ENCODE data around the gene TMEM178B. TPM values are rescaled to one million over a fixed set of nuclear protein-coding genes. Genes with fewer than 3 reads are reported as not detected.
A peak's percentile ranks its signal among the peaks of the same experiment; 100 is the strongest.

Gene TMEM178B
- total RNA-seq, 1 experiment from 2014 or later, result 4.3 TPM

GRCh38 chr7:141351175-141351574, 277.3 kb downstream of the TMEM178B start:
- no peak for DNase-seq (ENCODE audit: low read depth)

GRCh38 chr7:141352955-141353354, 279.1 kb downstream of the TMEM178B start:
- DNase-seq (ENCODE audit: low read depth), result no peak

DNA sequence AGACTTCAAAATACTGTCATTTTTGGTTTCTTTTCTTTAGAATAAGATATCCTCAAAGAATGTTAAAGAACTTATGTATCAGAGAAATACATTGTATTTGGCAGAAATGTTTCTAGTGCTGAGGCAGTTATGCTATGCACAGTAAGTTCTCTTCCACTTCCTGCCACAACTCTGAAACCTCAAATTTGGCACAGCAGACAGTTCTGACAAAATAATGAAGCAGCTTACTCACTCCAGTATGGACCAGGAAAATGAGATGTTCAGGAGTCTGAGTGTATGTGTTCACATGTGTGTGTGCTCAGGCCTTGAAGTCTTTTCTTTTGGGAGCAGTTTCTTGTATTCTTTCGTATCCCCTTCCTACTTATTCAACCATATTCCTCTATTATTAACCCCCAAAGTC, 280.4 kb downstream of the TMEM178B start:
- peak; percentile 90 for DNase-seq (ENCODE audit: low read depth)

DNA sequence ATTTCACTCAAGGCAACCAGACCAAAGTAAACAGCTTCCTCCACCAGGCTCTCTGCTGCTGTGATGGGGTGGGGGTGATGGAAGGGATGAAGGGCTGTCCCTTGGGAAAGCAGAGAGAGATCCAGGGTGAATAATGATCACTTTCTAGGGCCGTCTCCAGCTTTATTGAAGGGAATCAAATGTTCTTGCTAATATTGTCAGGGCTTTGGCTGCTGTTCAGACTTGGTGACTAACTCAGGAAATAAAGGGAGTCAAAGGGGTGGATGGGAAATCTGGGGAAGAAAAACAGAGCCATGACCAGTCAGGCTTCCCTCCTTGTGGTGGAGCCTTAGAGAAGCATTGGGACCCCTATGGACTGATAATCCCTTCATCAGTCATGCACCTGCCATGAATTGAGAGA, 281.2 kb downstream of the TMEM178B start:
- peak; percentile 74 for DNase-seq (ENCODE audit: low read depth)

DNA sequence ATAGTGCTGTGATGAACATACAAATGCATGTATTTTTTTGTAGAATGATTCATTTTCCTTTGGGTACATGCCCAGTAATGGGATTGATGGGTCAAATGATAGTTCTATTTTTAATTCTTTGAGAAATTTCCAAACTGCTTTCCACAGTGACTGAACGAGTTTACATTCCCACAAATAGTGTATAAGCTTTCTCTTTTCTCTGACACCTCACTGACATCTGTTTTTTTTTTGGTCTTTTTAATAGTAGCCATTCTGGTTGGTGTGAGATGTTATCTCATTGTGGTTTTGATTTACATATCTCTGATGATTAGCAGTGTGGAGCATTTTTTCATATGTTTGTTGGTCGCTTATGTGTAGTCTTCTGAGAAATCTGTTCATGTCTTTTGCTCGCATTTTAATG, 282.3 kb downstream of the TMEM178B start:
- DNase-seq (ENCODE audit: low read depth), result peak; percentile 71

GRCh38 chr7:141358386-141358785, 284.5 kb downstream of the TMEM178B start:
- peak; percentile 48 for DNase-seq (ENCODE audit: low read depth)

DNA sequence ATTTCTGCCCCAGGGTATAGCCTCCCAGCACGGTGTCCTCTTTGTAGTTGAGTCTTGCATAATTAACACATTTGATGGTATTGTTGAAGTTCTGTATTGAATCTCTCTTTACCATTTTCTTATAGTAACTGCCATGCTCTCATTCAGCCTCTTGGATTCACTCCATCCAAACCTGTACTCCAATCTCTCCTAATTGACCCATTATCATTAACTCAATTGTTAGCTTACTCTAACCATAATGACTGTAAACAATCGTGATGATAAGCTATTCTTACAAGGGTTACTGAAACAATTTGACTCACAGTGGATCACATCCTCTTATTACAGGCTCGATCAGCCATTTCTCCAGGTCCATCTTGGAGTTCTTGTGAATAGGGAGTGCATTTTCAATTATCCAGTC, 285.4 kb downstream of the TMEM178B start:
- no peak for DNase-seq (ENCODE audit: low read depth)

- peak; percentile 71 for DNase-seq (ENCODE audit: low read depth)
Measured at GRCh38 chr7:141359740-141360415, 286.0 kb downstream of the TMEM178B start.

DNA sequence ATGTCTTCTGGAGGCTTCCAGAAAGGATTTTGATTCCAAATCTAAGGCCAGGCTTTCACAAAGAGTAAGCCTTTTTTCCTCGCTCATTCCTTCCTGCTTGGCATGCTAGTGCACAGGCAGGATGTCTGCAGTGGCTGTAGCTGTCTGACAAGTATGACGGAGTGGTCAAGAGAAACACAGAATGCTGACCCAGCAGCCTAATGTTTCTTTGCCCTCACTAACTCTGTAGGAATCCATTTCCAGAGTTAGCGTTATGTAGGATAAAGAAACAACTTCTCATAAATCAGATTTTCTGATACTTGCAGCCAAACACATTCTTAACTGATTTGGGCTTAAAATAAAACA, 286.5 kb downstream of the TMEM178B start:
- no peak for DNase-seq (ENCODE audit: low read depth)

DNA sequence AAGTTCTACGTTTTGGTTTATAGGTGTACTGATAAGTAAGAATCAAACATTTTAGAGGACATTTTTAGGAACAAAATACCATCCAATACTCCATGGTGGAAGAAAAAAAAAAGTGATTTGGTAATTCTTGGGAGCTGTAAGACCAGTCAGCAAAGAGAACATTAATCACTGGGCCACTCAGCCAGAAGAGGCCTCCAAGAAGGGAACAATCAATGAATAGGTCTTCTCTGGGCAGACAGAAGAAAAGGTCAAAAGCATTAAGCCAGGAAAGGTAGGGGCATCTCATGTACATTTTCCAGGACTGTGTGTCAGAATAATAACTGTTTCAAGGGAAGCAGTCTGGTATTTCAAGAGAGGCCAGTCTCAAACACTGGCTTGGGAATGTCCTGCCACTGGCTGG, 286.9 kb downstream of the TMEM178B start:
- DNase-seq (ENCODE audit: low read depth), result no peak

DNA sequence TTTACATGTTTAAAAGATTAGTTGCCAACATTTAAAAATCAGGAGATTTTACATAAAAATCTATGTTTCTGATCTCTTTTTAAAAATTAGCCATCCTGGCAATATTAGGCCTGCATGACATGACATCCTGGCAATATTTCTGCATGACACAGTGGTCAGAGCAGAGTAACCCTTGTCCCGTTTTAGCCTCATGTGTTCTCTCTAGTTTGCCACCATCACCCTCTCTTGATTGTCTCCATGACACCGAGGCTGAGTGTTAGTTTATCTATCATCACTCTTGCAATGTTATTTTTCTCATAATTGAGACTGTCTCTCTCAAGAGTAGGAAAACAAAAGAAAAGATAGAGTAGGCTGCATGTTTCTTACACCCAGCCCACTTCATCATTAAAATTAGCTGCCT, 287.6 kb downstream of the TMEM178B start:
- DNase-seq (ENCODE audit: low read depth), result no peak

DNA sequence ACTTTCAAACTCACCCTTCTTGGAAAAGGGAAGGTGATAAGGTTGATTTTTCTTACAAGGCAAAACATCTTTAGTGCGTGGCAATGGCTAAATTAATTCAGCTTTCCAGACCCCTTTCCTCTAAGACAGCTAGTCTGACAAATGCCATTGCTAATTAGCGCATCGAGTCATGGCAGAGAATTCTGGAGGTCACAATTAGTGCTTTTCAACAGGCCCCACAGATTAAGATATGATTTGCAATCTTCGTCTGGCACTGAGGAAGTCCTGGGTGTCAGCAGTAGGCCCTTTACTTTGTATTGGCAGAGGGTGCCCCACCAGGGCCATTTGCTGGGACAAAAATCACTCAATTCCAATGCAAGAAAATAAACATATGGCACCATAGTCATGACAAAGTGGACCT, 288.1 kb downstream of the TMEM178B start:
- no peak for DNase-seq (ENCODE audit: low read depth)

DNA sequence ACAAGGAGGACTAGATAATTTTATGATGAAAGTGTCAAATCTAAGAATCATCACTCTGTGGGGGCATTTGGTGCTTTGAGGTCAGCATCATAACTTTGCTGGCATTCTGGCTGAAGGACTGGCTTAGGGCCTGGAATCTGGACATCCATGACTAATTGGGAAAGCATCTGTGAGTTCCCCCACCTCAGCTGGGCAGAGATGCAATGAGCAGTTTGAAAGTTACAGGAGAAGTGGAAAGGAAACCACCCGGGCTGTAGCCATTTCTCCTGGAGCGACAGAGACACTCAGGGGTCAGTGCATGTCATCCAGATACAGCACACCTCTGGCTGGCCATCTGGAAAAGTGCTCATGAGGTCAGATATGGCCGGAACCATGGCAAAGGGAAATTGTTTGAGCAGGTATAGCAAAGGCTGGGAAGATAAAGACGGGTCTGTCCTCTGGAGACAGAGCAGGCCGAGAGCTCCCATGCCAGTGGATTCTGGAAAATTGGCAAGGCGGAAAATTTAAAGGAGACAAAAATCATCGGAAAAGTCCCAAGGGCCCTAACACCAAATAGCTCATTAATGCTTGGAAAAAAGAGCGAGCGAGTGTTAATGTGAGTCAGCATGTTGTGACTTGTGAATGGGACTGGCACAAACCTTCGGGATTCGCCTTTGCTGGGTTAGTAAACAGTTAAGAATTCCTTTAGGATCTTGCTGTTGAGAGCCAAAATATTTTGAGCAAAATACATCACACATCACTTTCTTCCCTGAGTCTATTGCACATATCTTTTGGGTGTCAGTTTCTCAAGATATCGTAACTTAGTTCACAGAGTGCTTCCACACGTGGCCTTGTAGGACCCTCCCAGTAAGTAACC, 288.9 kb downstream of the TMEM178B start:
- peak; percentile 93 for DNase-seq (ENCODE audit: low read depth)

GRCh38 chr7:141363748-141364147, 289.9 kb downstream of the TMEM178B start:
- no peak for DNase-seq (ENCODE audit: low read depth)

- DNase-seq (ENCODE audit: low read depth), result no peak
Measured at GRCh38 chr7:141366091-141366621, 292.3 kb downstream of the TMEM178B start.

DNA sequence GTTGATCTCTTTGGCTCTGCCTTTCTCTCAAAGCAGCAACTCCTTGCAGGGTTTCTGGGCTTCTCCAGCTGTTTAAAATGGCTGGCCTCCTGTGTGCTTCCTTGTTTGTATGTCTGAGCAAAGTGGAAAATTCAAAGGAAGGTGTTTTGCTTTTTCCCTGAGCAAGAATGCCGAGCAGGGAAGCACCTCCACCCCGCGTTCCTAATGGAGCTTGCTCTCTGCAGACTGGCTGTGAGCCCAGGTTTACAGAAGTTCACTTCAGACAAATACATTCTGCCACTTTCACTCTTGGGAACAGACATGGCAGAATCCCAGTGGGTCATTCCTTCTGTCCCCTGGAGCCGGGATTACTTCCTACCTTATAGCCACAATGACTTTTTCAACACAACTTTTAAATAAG, 295.6 kb downstream of the TMEM178B start:
- no peak for DNase-seq (ENCODE audit: low read depth)

DNA sequence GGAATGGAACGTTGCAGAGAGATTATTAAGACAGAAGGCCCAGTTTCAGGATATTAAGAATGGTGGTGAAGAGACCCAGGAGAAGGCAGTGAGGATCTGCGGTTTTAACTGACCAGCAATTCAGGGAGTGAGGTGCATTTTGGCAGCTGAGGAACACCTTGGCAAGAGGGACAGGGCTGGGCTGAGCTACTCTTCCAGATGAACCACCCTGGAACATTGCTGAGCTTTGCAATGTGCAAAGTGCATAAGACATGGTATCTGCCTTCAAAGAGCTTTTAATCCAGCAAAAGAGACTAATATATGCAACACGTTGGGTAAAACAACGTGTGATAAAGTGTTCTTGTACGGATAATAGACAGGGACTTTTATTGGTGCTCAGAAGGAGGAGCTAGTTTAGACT, 296.3 kb downstream of the TMEM178B start:
- DNase-seq (ENCODE audit: low read depth), result no peak

DNA sequence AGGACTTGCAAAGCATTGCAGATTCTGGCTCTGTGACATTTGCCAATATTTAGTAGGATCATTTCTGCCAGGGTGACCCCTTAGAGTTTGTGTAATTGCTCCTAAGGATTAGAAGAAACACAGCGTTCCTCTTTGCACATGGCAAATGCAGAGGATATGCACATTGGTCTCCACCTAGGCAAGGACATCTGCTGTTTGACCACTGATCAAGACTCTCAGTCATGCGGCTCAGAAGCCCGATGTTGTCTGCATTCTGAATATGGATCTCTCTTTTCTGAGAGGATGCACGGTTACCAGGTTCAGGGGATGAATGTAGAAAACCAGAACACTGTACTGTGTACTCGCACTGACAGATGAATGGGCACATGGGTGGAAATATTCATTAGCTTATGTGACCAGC, 296.8 kb downstream of the TMEM178B start:
- no peak for DNase-seq (ENCODE audit: low read depth)

- DNase-seq (ENCODE audit: low read depth), result no peak
Measured at GRCh38 chr7:141374425-141374824, 300.6 kb downstream of the TMEM178B start.

- DNase-seq (ENCODE audit: low read depth), result no peak
Measured at GRCh38 chr7:141375442-141375841, 301.6 kb downstream of the TMEM178B start.

- DNase-seq (ENCODE audit: low read depth), result no peak
Measured at GRCh38 chr7:141377906-141378305, 304.0 kb downstream of the TMEM178B start.

GRCh38 chr7:141378405-141378804, 304.5 kb downstream of the TMEM178B start:
- DNase-seq (ENCODE audit: low read depth), result no peak

DNA sequence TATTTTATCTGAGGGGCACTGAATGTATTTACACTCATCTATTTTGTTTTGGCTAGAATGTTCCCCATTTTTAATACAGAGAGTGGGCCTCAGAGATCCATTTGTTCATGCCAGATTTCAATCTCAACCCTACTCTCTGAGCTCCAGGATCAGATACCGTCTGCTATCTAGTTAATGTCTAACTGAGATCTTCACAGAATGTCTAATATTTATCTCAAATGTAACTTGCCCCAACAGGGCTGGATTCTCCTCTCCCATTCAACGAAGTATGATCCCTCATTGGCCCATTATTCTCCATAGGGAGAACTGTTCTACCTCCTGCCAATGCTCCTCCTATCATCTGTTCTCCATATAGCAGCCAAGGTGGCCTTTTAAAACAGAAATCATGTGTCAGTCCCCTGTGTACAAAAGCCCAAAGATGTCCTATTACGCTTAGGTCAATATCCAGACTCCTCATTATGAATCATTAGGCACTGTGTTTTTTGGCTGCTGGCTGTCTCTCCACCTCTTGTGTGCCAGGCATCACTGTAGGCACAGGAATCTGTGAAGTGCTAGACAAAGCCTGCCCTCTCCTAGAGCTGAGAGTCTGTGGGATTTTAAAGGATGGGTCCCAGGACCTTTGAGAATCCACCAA, 308.0 kb downstream of the TMEM178B start:
- no peak for DNase-seq (ENCODE audit: low read depth)

Measured in RPMI7951 (cell line).